Fibroblast of the conjunctiva (primary cell): ENCODE measurements around the gene FOCAD.
A peak's percentile ranks its signal among the peaks of the same experiment; 100 is the strongest.
"Not testable (repeated sequence)": the region's sequence is repeated elsewhere in the genome, so short reads cannot be mapped to it uniquely, and the experiment has no call there.

Experiments
- DNase-seq: peaks from one replicate; pipeline ENCODE4 v3.0.0-alpha.2; 2010; ENCODE audit warnings: low read depth

FOCAD gene

GRCh38 chr9:20684035-20684874 lies at the start of gene FOCAD:
Gene FOCAD, plus strand, starts transcription at chr9:20684259. Its CDS starts 31,095 bp downstream, at chr9:20715354.
- DNase-seq: peak; percentile 89

GRCh38 chr9:20634895-20635294 lies 49.2 kb upstream of the FOCAD start:
- no peak for DNase-seq

GRCh38 chr9:20636888-20637440 lies 47.1 kb upstream of the FOCAD start:
- no peak for DNase-seq

- no peak for DNase-seq
Measured at GRCh38 chr9:20640331-20641187, 43.5 kb upstream of the FOCAD start.

GRCh38 chr9:20642045-20642444 lies 42.0 kb upstream of the FOCAD start:
- DNase-seq: no peak

- no peak for DNase-seq
Measured at GRCh38 chr9:20643660-20644059, 40.4 kb upstream of the FOCAD start.

GRCh38 chr9:20646656-20647055 lies 37.4 kb upstream of the FOCAD start:
- no peak for DNase-seq

- no peak for DNase-seq
Measured at GRCh38 chr9:20649381-20649780, 34.7 kb upstream of the FOCAD start.

GRCh38 chr9:20650313-20650712 lies 33.7 kb upstream of the FOCAD start:
- DNase-seq: no peak

GRCh38 chr9:20650750-20651299 lies 33.2 kb upstream of the FOCAD start:
- no peak for DNase-seq

- DNase-seq: no peak
Measured at GRCh38 chr9:20651939-20652338, 32.1 kb upstream of the FOCAD start.

- DNase-seq: not testable (repeated sequence)
Measured at GRCh38 chr9:20658246-20658667, 25.8 kb upstream of the FOCAD start.

GRCh38 chr9:20658677-20659473 lies 25.2 kb upstream of the FOCAD start:
- DNase-seq: no peak

- no peak for DNase-seq
Measured at GRCh38 chr9:20659474-20659967, 24.5 kb upstream of the FOCAD start.

- DNase-seq: no peak
Measured at GRCh38 chr9:20662156-20662555, 21.9 kb upstream of the FOCAD start.

- no peak for DNase-seq
Measured at GRCh38 chr9:20663133-20663532, 20.9 kb upstream of the FOCAD start.

GRCh38 chr9:20664501-20664900 lies 19.6 kb upstream of the FOCAD start:
- DNase-seq: no peak

- DNase-seq: no peak
Measured at GRCh38 chr9:20670395-20670794, 13.7 kb upstream of the FOCAD start.

- no peak for DNase-seq
Measured at GRCh38 chr9:20671635-20672034, 12.4 kb upstream of the FOCAD start.

GRCh38 chr9:20673537-20673936 lies 10.5 kb upstream of the FOCAD start:
- DNase-seq: not testable (repeated sequence)

GRCh38 chr9:20681467-20681866 lies 2.6 kb upstream of the FOCAD start:
- no peak for DNase-seq
